Gastroesophageal sphincter (tissue), 4 donors: ENCODE measurements around the gene ACP4. TPM values are rescaled to one million over a fixed set of nuclear protein-coding genes. Genes with fewer than 3 reads are reported as not detected.

Experiments
- ATAC-seq: fragments of 150-250 bp; one replicate; pipeline ENCODE4 v1.9.1; 2016; ENCODE audit warnings: mild to moderate bottlenecking, moderate library complexity
- H3K27ac ChIP-seq, 4 donors: fragments of 200-600 bp; sonication (generic) in 3 of 4; 1 replicate in 3 of 4; 2 replicates in 1 of 4; pipeline ENCODE4 v1.5.1; 2016 to 2019
- H3K27me3 ChIP-seq: fragments of 200-600 bp; sonication (generic); one replicate; pipeline ENCODE4 v1.5.1; 2019
- H3K36me3 ChIP-seq, 2 donors: fragments of 200-600 bp; sonication (generic); one replicate each; pipeline ENCODE4 v1.5.1; 2019; ENCODE audit warnings: control low read depth in 1 of 2
- H3K4me1 ChIP-seq, 3 donors: fragments of 200-600 bp; sonication (generic); 1 replicate in 2 of 3; 2 replicates in 1 of 3; pipeline ENCODE4 v1.5.1; 2016 to 2019; ENCODE audit warnings: control low read depth in 2 of 3
- H3K4me3 ChIP-seq, 2 donors: fragments of 200-600 bp; sonication (generic); one replicate each; pipeline ENCODE4 v1.5.1; 2019; ENCODE audit warnings: mild to moderate bottlenecking in 1 of 2, moderate library complexity in 1 of 2
- H3K9me3 ChIP-seq, 3 donors: fragments of 200-600 bp; sonication (generic); one replicate each; pipeline ENCODE4 v1.5.1; 2017 to 2019; ENCODE audit warnings: control low read depth in 2 of 3
- CTCF ChIP-seq, 4 experiments: fragments of 200-600 bp in 2 of 4; fragments of 450-650 bp in 2 of 4; sonication (generic) in 1 of 4; IDR thresholded peaks; one replicate each; pipeline ENCODE4 v1.5.1; 2017 to 2019; ENCODE audit warnings: antibody characterized with exemption in 4 of 4, mild to moderate bottlenecking in 2 of 4, moderate library complexity in 2 of 4
- EP300 ChIP-seq: sonication (generic); formaldehyde crosslinking; IDR thresholded peaks from one replicate; pipeline ENCODE4 v1.6.1; 2017; ENCODE audit warnings: antibody characterized with exemption, mild to moderate bottlenecking
- POLR2A ChIP-seq, 2 donors: fragments of 450-650 bp; IDR thresholded peaks; one replicate each; pipeline ENCODE4 v1.6.1; 2017; ENCODE audit warnings: antibody characterized with exemption in 2 of 2, mild to moderate bottlenecking in 2 of 2, moderate library complexity in 1 of 2
- POLR2AphosphoS5 ChIP-seq: sonication (generic); formaldehyde crosslinking; IDR thresholded peaks from one replicate; pipeline ENCODE4 v1.6.1; 2017; ENCODE audit warnings: antibody characterized with exemption
- WGBS, 2 donors: methylation state at CpG; one replicate each; pipeline ENCODE4 v1.1.5; 2018; ENCODE audit warnings: low coverage in 1 of 2; 5-methylcytosine and 5-hydroxymethylcytosine counted together
- total RNA-seq, 4 donors: library from RNA; depleted of rRNA; stranded (reverse); fragments of >200 nt; gene quantifications; one replicate each; pipeline ENCODE4 v1.1.0, GENCODE V29; 2016

ACP4 gene
- total RNA-seq, 4 donors from 2014 or later, result not detected

GRCh38 chr19:50776131-50776530, 14.1 kb upstream of the ACP4 start:
- TF ChIP-seq POLR2AphosphoS5 (no peak), CTCF (IDR thresholded peaks at IDR 0.05) (no peak), POLR2A (IDR thresholded peaks at IDR 0.05) (no peak), EP300 (no peak)
- Histone ChIP-seq H3K4me1 (no peaks in the 10 kb centered on the region), H3K9me3 (peaks cover 0 to 18% (median 0%) of the 10 kb centered on the region in 3 donors), H3K4me3 (no peak overlapping the region), H3K27me3 (peaks cover 100% of the 10 kb centered on the region), H3K36me3 (no peaks in the 10 kb centered on the region), H3K27ac (no peak overlapping the region)
- WGBS, 2 donors, result 50 to 76% methylated on average over 2 to 5 of the region's 5 CpGs
- no peak for ATAC-seq

DNA sequence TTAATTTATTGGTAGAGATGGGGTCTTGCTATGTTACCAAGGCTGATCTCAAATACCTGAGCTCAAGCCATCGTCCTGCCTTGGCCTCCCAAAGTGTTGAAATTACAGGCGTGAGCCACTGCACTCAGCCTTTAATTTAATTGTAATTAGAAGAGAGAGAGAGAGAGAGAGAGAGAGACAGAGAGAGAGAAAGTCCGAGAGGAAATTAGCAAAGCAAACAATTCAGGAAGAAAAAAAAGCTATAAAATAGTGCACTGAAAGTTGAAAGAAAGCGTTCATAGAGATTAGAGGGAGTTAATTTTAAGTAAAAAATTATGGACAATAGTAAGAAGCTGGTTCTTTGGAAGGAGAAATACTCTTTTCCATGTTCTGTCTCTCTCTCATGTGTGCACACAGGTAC, 13.0 kb upstream of the ACP4 start:
- peaks cover 0 to 18% (median 0%) of the 10 kb centered on the region in 3 donors for H3K9me3 ChIP-seq
- H3K27me3 ChIP-seq, result peaks cover 100% of the 10 kb centered on the region
- 43 to 48% methylated on average over 3 to 4 of the region's 4 CpGs for WGBS, 2 donors
- no peak for ATAC-seq
- H3K36me3 ChIP-seq, result no peaks in the 10 kb centered on the region
- H3K27ac ChIP-seq, result no peak overlapping the region
- H3K4me1 ChIP-seq, result no peaks in the 10 kb centered on the region
- no peak overlapping the region for H3K4me3 ChIP-seq
- no peak for TF ChIP-seq POLR2A (IDR thresholded peaks at IDR 0.05)

DNA sequence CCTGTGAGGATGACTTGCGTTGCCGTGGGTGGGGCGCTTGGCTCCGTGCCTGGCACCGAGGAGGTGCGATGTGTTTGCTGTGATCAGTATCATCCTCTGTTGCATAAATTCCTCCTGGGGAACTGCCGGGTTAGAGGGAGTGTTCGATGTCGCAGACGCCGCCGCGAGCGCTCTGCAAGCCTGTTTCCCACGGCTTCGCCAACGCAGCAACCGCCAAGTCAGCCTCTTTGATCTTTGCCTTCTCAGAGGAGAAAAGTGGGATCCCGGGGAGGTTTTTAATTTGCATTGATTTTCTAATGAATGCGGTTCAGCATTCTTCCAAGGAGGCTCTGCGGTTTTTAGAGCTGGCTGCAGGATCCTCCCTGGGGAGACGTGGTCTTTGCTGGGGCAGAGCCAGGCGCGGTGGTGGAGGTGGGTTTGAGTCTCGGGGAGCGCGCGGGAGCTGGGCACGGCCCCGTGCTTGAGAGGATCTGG, 12.3 kb upstream of the ACP4 start:
- Histone ChIP-seq H3K27me3 (peaks cover 100% of the 10 kb centered on the region), H3K4me1 (no peaks in the 10 kb centered on the region), H3K27ac (no peak overlapping the region), H3K4me3 (no peak overlapping the region), H3K36me3 (no peaks in the 10 kb centered on the region), H3K9me3 (peaks cover 0 to 13% (median 0%) of the 10 kb centered on the region in 3 donors)
- no peak for ATAC-seq
- TF ChIP-seq POLR2A (IDR thresholded peaks at IDR 0.05) (no peak), POLR2AphosphoS5 (no peak), EP300 (no peak), CTCF (IDR thresholded peaks at IDR 0.05) (no peak)
- WGBS, 2 donors, result 0% methylated on average over 6 to 7 of the region's 30 CpGs

- Histone ChIP-seq H3K36me3 (no peaks in the 10 kb centered on the region), H3K27ac (no peak overlapping the region), H3K4me3 (no peak overlapping the region), H3K4me1 (peaks cover 0 to 4% (median 0%) of the 10 kb centered on the region in 3 donors), H3K9me3 (peaks cover 0 to 13% (median 0%) of the 10 kb centered on the region in 3 donors), H3K27me3 (peaks cover 95% of the 10 kb centered on the region)
- WGBS, 2 donors, result 30 to 51% methylated on average over 2 to 7 of the region's 7 CpGs
- no peak for ATAC-seq
- TF ChIP-seq POLR2A (IDR thresholded peaks at IDR 0.05), result no peak
- no peak for TF ChIP-seq EP300
- no peak for TF ChIP-seq POLR2AphosphoS5
- no peak for TF ChIP-seq CTCF (IDR thresholded peaks at IDR 0.05)
Observed at GRCh38 chr19:50778906-50779430, 11.2 kb upstream of the ACP4 start.

GRCh38 chr19:50779504-50780457, 10.4 kb upstream of the ACP4 start:
- Histone ChIP-seq H3K36me3 (no peaks in the 10 kb centered on the region), H3K27ac (no peak overlapping the region), H3K4me3 (no peak overlapping the region), H3K4me1 (peaks cover 0 to 5% (median 0%) of the 10 kb centered on the region in 3 donors), H3K9me3 (peaks cover 0 to 13% (median 0%) of the 10 kb centered on the region in 3 donors), H3K27me3 (peaks cover 87% of the 10 kb centered on the region)
- TF ChIP-seq POLR2A (IDR thresholded peaks at IDR 0.05), result no peak
- TF ChIP-seq EP300, result no peak
- no peak for TF ChIP-seq POLR2AphosphoS5
- TF ChIP-seq CTCF (IDR thresholded peaks at IDR 0.05), result no peak
- WGBS, 2 donors, result 47 to 65% methylated on average over 3 to 4 of the region's 25 CpGs
- no peak for ATAC-seq
